Measurements from ENCODE around the gene AURKB. TPM values are rescaled to one million over a fixed set of nuclear protein-coding genes. Genes with fewer than 3 reads are reported as not detected.

The AURKB gene
- total and polyA plus RNA-seq, 2 of the 4 experiments (the other 2 are of a cell fraction) = 45.9 to 62.0 TPM

- H4K91ac ChIP-seq (ENCODE audit: insufficient read depth, low read depth, low read length) = no peak overlapping the region
- DNase-seq = no peak
- ChIA-PET POLR2A (ENCODE audit: unreplicated experiment) (interaction anchor here (0.7 to 1.2 kb wide), 3 partner anchors 12 to 49 kb away, joined by 3 read pairs; partner anchors contain the start of gene AURKB), CTCF (interaction anchor here (1.0 to 1.4 kb wide), 4 partner anchors 36 to 162 kb away, joined by 3 to 4 read pairs (median 4); no protein-coding TSS in a partner anchor)
- no peak overlapping the region for H2BK15ac ChIP-seq (ENCODE audit: low read depth, low read length)
- H4K5ac ChIP-seq (ENCODE audit: low read depth, low read length) = peak overlapping the region; percentile 6
- peak overlapping the region; percentile 87 for H3K4me2 ChIP-seq (ENCODE audit: low read depth, low read length)
- H3K4me3 ChIP-seq (ENCODE audit: insufficient read depth, low read depth, low read length) = peak overlapping the region; percentile 62
- H4K20me1 ChIP-seq (ENCODE audit: insufficient read depth, low read length) = peaks cover 23% of the 10 kb centered on the region
- BruUV-seq (replicated peaks) = no TSS peak
- H3K23ac ChIP-seq (ENCODE audit: low read depth, low read length) = peak overlapping the region; percentile 83; the same call in 1 of the 2 replicates
- H3K4me1 ChIP-seq (ENCODE audit: control insufficient read depth, insufficient read depth, low read length) = peaks cover 9% of the 10 kb centered on the region
- H2BK20ac ChIP-seq (ENCODE audit: low read depth, low read length) = no peak overlapping the region
- H4K8ac ChIP-seq (ENCODE audit: low read depth in 2 of 2, low read length in 2 of 2) = peak overlapping the region in 1 of 2 experiments; percentile 57; a peak in 1 of 4 replicates
- H3K56ac ChIP-seq (ENCODE audit: extremely low read depth, insufficient read depth, low read length) = peak overlapping the region; percentile 56
- 0% methylated on average over 4 of the region's 9 CpGs; no CpG with 5 or more reads in 1 of the 2 experiments for WGBS, 2 experiments (ENCODE audit: extremely low coverage in 2 of 2, insufficient read length in 1 of 2)
- H3K14ac ChIP-seq (replicated peaks; ENCODE audit: low read depth, low read length) = peak overlapping the region; percentile 63
- H3K18ac ChIP-seq (ENCODE audit: low read depth, low read length) = peak overlapping the region; percentile 18; the same call in 1 of the 2 replicates
- peak overlapping the region; percentile 67 for H2BK5ac ChIP-seq (ENCODE audit: low read depth, low read length, poor library complexity, severe bottlenecking)
- no peaks in the 10 kb centered on the region for H3K36me3 ChIP-seq (ENCODE audit: control insufficient read depth, insufficient read depth, low read length)
- H3K9me1 ChIP-seq (ENCODE audit: insufficient read depth, low read length) = peaks cover 13% of the 10 kb centered on the region
- intact Hi-C loops (cut with micrococcal nuclease) (loop anchor here (1.0 to 5.0 kb wide), 6 partner anchors 26 to 160 kb away; partner anchors contain the start of gene CTC1), dilution Hi-C loops (cut with HindIII; ENCODE audit: low sequenced_read_pairs, unreplicated experiment) (no loop called here), in situ Hi-C loops (cut with MboI; ENCODE audit: low sequenced_read_pairs) (loop anchor here (5.0 kb wide), 1 partner anchor 100 kb away; the partner anchor contains the start of gene HES7)
- peak overlapping the region; percentile 72 for H3K4ac ChIP-seq (ENCODE audit: low read depth, low read length)
- H3K27me3 ChIP-seq (ENCODE audit: control insufficient read depth, insufficient read depth, low read length) = no peaks in the 10 kb centered on the region
- no peak for TF ChIP-seq MAFK (IDR thresholded peaks at IDR 0.05; ENCODE audit: low read depth, low read length)
- no peak for TF ChIP-seq RCOR1 (IDR thresholded peaks at IDR 0.05; ENCODE audit: insufficient replicate concordance, low read length)
- no peak for TF ChIP-seq POLR2A (IDR thresholded peaks at IDR 0.05; ENCODE audit: low read depth, low read length)
- TF ChIP-seq SMC3 (IDR thresholded peaks at IDR 0.05; ENCODE audit: low read depth, low read length) = no peak
- TF ChIP-seq RAD21 (IDR thresholded peaks at IDR 0.05; ENCODE audit: low read length) = no peak
- TF ChIP-seq USF2 (IDR thresholded peaks at IDR 0.05; ENCODE audit: low read depth, low read length) = no peak
- TF ChIP-seq ELK1 (IDR thresholded peaks at IDR 0.05; ENCODE audit: borderline replicate concordance, low read depth, low read length) = no peak
- H2AK9ac ChIP-seq (replicated peaks; ENCODE audit: low read depth, low read length, poor library complexity) = peak overlapping the region; percentile 86
- no peaks in the 10 kb centered on the region for H3K9me3 ChIP-seq (ENCODE audit: control insufficient read depth, insufficient read depth, low read length)
- peak overlapping the region; percentile 63 for H2AFZ ChIP-seq (replicated peaks; ENCODE audit: low read length, poor library complexity)
- H3K27ac ChIP-seq (ENCODE audit: insufficient read depth, low read length) = peak overlapping the region; percentile 85
- ATAC-seq (ENCODE audit: low read depth) = no peak
- peaks cover 0 to 6% of the 10 kb centered on the region in 2 experiments; a peak in 1 of 4 replicates for H3K79me1 ChIP-seq (ENCODE audit: low read depth in 1 of 2, low read length in 2 of 2)
- H2AK5ac ChIP-seq (ENCODE audit: low read depth, low read length) = peak overlapping the region; percentile 64; the same call in 1 of the 2 replicates
- H3K9ac ChIP-seq (ENCODE audit: low read depth, low read length) = peak overlapping the region; percentile 53
- no peak overlapping the region for H2BK120ac ChIP-seq (ENCODE audit: low read depth, low read length)
Observed at GRCh38 chr17:8222380-8222629, 11.9 kb upstream of the AURKB start.
